Measurements from ENCODE around the gene S1PR3.

Gene S1PR3

GRCh38 chr9:89022902-89023301 lies 31.6 kb downstream of the S1PR3 start:
- TF ChIP-seq EZH2 (optimal IDR thresholded peaks at IDR 0.05; ENCODE audit: low read depth, low read length) (no peak), CTCF (IDR thresholded peaks at IDR 0.05; ENCODE audit: low read length) (no peak), EZH2phosphoT487 (IDR thresholded peaks at IDR 0.05; ENCODE audit: low read length) (no peak)
- no peak overlapping the region for H3K4me2 ChIP-seq (ENCODE audit: low read depth, low read length)
- H3K9me2 ChIP-seq (replicated peaks; ENCODE audit: insufficient read depth, low read length): no peaks in the 10 kb centered on the region
- no peaks in the 10 kb centered on the region for H3K4me1 ChIP-seq (ENCODE audit: low read length)
- H4K20me1 ChIP-seq (ENCODE audit: insufficient read depth, low read length): no peaks in the 10 kb centered on the region
- DNase-seq: no peak
- H3K79me2 ChIP-seq (ENCODE audit: low read length): no peaks in the 10 kb centered on the region
- no peaks in the 10 kb centered on the region for H3K9me3 ChIP-seq (replicated peaks; ENCODE audit: insufficient read depth, low read length)
- no peak overlapping the region for H3K4me3 ChIP-seq (ENCODE audit: low read length)
- no peaks in the 10 kb centered on the region for H3K36me3 ChIP-seq (replicated peaks; ENCODE audit: insufficient read depth, low read length)
- H3K9ac ChIP-seq (ENCODE audit: low read length): no peak overlapping the region
- H2AFZ ChIP-seq (ENCODE audit: low read length): no peak overlapping the region
- H3K27me3 ChIP-seq (replicated peaks; ENCODE audit: insufficient read depth, low read length): no peaks in the 10 kb centered on the region
- no peaks in the 10 kb centered on the region for H3F3A ChIP-seq (ENCODE audit: insufficient read depth, low read length)
- H3K27ac ChIP-seq (ENCODE audit: low read length): no peak overlapping the region

DNA sequence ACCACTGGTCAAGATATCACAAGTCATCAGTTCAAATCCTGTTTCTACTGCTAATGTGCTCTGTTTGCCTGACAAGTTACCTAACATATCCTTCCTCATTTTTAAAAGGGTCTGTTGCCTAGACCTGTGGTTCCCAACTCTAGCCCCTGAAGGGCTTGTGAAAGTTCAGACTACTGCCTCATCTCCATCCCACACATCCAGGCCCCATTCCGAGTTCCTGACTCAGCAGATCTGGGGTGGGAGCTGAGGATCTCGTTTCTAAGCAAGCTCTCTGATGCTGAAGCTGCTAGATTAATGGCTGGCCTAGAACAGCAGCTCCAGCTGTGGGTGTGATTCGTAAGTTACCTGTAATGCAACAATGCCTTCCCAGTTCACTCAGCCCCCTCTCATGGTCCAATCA lies 32.5 kb downstream of the S1PR3 start:
- H3K9me3 ChIP-seq (replicated peaks; ENCODE audit: insufficient read depth, low read length): no peaks in the 10 kb centered on the region
- no peaks in the 10 kb centered on the region for H3F3A ChIP-seq (ENCODE audit: insufficient read depth, low read length)
- no peak for TF ChIP-seq CTCF (IDR thresholded peaks at IDR 0.05; ENCODE audit: low read length)
- no peak for TF ChIP-seq EZH2phosphoT487 (IDR thresholded peaks at IDR 0.05; ENCODE audit: low read length)
- TF ChIP-seq EZH2 (optimal IDR thresholded peaks at IDR 0.05; ENCODE audit: low read depth, low read length): no peak
- H3K9me2 ChIP-seq (replicated peaks; ENCODE audit: insufficient read depth, low read length): no peaks in the 10 kb centered on the region
- H3K36me3 ChIP-seq (replicated peaks; ENCODE audit: insufficient read depth, low read length): no peaks in the 10 kb centered on the region
- no peaks in the 10 kb centered on the region for H3K4me1 ChIP-seq (ENCODE audit: low read length)
- H3K79me2 ChIP-seq (ENCODE audit: low read length): no peaks in the 10 kb centered on the region
- H3K4me3 ChIP-seq (ENCODE audit: low read length): no peak overlapping the region
- no peaks in the 10 kb centered on the region for H4K20me1 ChIP-seq (ENCODE audit: insufficient read depth, low read length)
- H3K27ac ChIP-seq (ENCODE audit: low read length): no peak overlapping the region
- H2AFZ ChIP-seq (ENCODE audit: low read length): no peak overlapping the region
- H3K27me3 ChIP-seq (replicated peaks; ENCODE audit: insufficient read depth, low read length): no peaks in the 10 kb centered on the region
- DNase-seq: no peak
- H3K9ac ChIP-seq (ENCODE audit: low read length): no peak overlapping the region
- no peak overlapping the region for H3K4me2 ChIP-seq (ENCODE audit: low read depth, low read length)

- H3K4me2 ChIP-seq (ENCODE audit: low read depth, low read length): no peak overlapping the region
- no peak for DNase-seq
- H3K36me3 ChIP-seq (replicated peaks; ENCODE audit: insufficient read depth, low read length): no peaks in the 10 kb centered on the region
- no peaks in the 10 kb centered on the region for H3K9me2 ChIP-seq (replicated peaks; ENCODE audit: insufficient read depth, low read length)
- no peaks in the 10 kb centered on the region for H3K4me1 ChIP-seq (ENCODE audit: low read length)
- H3K9me3 ChIP-seq (replicated peaks; ENCODE audit: insufficient read depth, low read length): no peaks in the 10 kb centered on the region
- H3K27me3 ChIP-seq (replicated peaks; ENCODE audit: insufficient read depth, low read length): no peaks in the 10 kb centered on the region
- H3F3A ChIP-seq (ENCODE audit: insufficient read depth, low read length): no peaks in the 10 kb centered on the region
- no peak overlapping the region for H3K9ac ChIP-seq (ENCODE audit: low read length)
- TF ChIP-seq EZH2 (optimal IDR thresholded peaks at IDR 0.05; ENCODE audit: low read depth, low read length) (no peak), CTCF (IDR thresholded peaks at IDR 0.05; ENCODE audit: low read length) (no peak), EZH2phosphoT487 (IDR thresholded peaks at IDR 0.05; ENCODE audit: low read length) (no peak)
- no peaks in the 10 kb centered on the region for H3K79me2 ChIP-seq (ENCODE audit: low read length)
- H2AFZ ChIP-seq (ENCODE audit: low read length): no peak overlapping the region
- H3K27ac ChIP-seq (ENCODE audit: low read length): no peak overlapping the region
- no peak overlapping the region for H3K4me3 ChIP-seq (ENCODE audit: low read length)
- no peaks in the 10 kb centered on the region for H4K20me1 ChIP-seq (ENCODE audit: insufficient read depth, low read length)
These were observed 33.5 kb downstream of the S1PR3 start for GRCh38 chr9:89024727-89025126.
